IMR-90 (cell line): ENCODE data around the gene GRID1. TPM values are rescaled to one million over a fixed set of nuclear protein-coding genes. Genes with fewer than 3 reads are reported as not detected.

Experiments used
- ATAC-seq: fragments of 200-7000 bp; cut with Tn5 transposase; 2 replicates; pipeline ENCODE4 v1.9.1; 2020; ENCODE audit warnings: low read depth, mild to moderate bottlenecking, moderate library complexity
- BruUV-seq: library from RNA; stranded (reverse); fragments of 400-500 nt; replicated peaks from 2 replicates; lab custom pipeline; 2021; lab: Mats Ljungman, UMichigan
- CTCF ChIA-PET: fragments of 300-600 bp; formaldehyde crosslinking; extraction: SDS; loops from one replicate; lab custom pipeline; 2021; ENCODE audit warnings: antibody characterized with exemption; lab: Yijun Ruan, JAX
- POLR2A ChIA-PET: fragments of 300-600 bp; sonication (Branson Sonifier 250); formaldehyde crosslinking; loops from one replicate; lab custom pipeline; 2022; ENCODE audit warnings: antibody characterized with exemption; ENCODE audit not compliant: unreplicated experiment; lab: Charles Lee
- DNase-seq: peaks from one replicate; pipeline ENCODE4 v3.0.0; 2013
- H2AFZ ChIP-seq: replicated peaks from 2 replicates; pipeline ENCODE3; 2013; ENCODE audit warnings: low read length, mild to moderate bottlenecking; ENCODE audit not compliant: poor library complexity
- H2AK5ac ChIP-seq: 2 replicates; pipeline ENCODE4 v1.6.1; 2013; ENCODE audit warnings: low read depth, low read length, inconsistent platforms
- H2AK9ac ChIP-seq: replicated peaks from 2 replicates; pipeline ENCODE3; 2013; ENCODE audit warnings: mild to moderate bottlenecking, low read depth, low read length, moderate library complexity; ENCODE audit not compliant: poor library complexity
- H2BK120ac ChIP-seq: 2 replicates; pipeline ENCODE4 v1.6.1; 2013; ENCODE audit warnings: low read depth, low read length, inconsistent platforms
- H2BK15ac ChIP-seq: 3 replicates; pipeline ENCODE4 v1.6.1; 2013; ENCODE audit warnings: low read depth, low read length, inconsistent platforms
- H2BK20ac ChIP-seq: 2 replicates; pipeline ENCODE4 v1.6.1; 2013; ENCODE audit warnings: low read depth, mild to moderate bottlenecking, inconsistent platforms, low read length, moderate library complexity
- H2BK5ac ChIP-seq: 2 replicates; pipeline ENCODE4 v1.6.1; 2013; ENCODE audit warnings: mild to moderate bottlenecking, low read depth, low read length, inconsistent platforms; ENCODE audit not compliant: poor library complexity, severe bottlenecking
- H3K14ac ChIP-seq: replicated peaks from 2 replicates; pipeline ENCODE4 v1.6.1; 2013; ENCODE audit warnings: low read depth, low read length, inconsistent platforms
- H3K18ac ChIP-seq: 2 replicates; pipeline ENCODE4 v1.6.1; 2013; ENCODE audit warnings: low read depth, low read length, control low read depth
- H3K23ac ChIP-seq: 2 replicates; pipeline ENCODE4 v1.6.1; 2013; ENCODE audit warnings: low read depth, low read length, inconsistent platforms
- H3K27ac ChIP-seq: 2 replicates; pipeline ENCODE4 v1.5.1; 2013; ENCODE audit warnings: mild to moderate bottlenecking, control low read depth, low read length; ENCODE audit not compliant: insufficient read depth
- H3K27me3 ChIP-seq: 2 replicates; pipeline ENCODE4 v1.6.1; 2013; ENCODE audit warnings: low read length; ENCODE audit not compliant: control insufficient read depth, insufficient read depth
- H3K36me3 ChIP-seq: 2 replicates; pipeline ENCODE4 v1.6.1; 2013; ENCODE audit warnings: low read length, mixed read lengths; ENCODE audit not compliant: control insufficient read depth, insufficient read depth
- H3K4ac ChIP-seq: 2 replicates; pipeline ENCODE4 v1.6.1; 2013; ENCODE audit warnings: low read depth, low read length, inconsistent platforms
- H3K4me1 ChIP-seq: 2 replicates; pipeline ENCODE4 v1.6.1; 2013; ENCODE audit warnings: low read length, mixed read lengths; ENCODE audit not compliant: control insufficient read depth, insufficient read depth
- H3K4me2 ChIP-seq: 2 replicates; pipeline ENCODE4 v1.6.1; 2013; ENCODE audit warnings: low read depth, mild to moderate bottlenecking, control low read depth, low read length, moderate library complexity
- H3K4me3 ChIP-seq: 2 replicates; pipeline ENCODE4 v1.5.1; 2013; ENCODE audit warnings: low read depth, mild to moderate bottlenecking, control low read depth, low read length, moderate library complexity; ENCODE audit not compliant: insufficient read depth
- H3K56ac ChIP-seq: 2 replicates; pipeline ENCODE4 v1.6.1; 2013; ENCODE audit warnings: low read length, inconsistent platforms; ENCODE audit not compliant: insufficient read depth; ENCODE audit errors: extremely low read depth
- H3K79me1 ChIP-seq, 2 experiments: 2 replicates each; pipeline ENCODE4 v1.6.1; 2013; ENCODE audit warnings: low read length in 2 of 2, inconsistent platforms in 1 of 2, low read depth in 1 of 2
- H3K9ac ChIP-seq: 2 replicates; pipeline ENCODE4 v1.6.1; 2013; ENCODE audit warnings: low read depth, low read length, control low read depth
- H3K9me1 ChIP-seq: 2 replicates; pipeline ENCODE4 v1.6.1; 2013; ENCODE audit warnings: low read length, inconsistent platforms; ENCODE audit not compliant: insufficient read depth
- H3K9me3 ChIP-seq: 2 replicates; pipeline ENCODE4 v1.6.1; 2013; ENCODE audit warnings: low read length; ENCODE audit not compliant: control insufficient read depth, insufficient read depth
- H4K20me1 ChIP-seq: 2 replicates; pipeline ENCODE4 v1.6.1; 2013; ENCODE audit warnings: low read length, inconsistent platforms; ENCODE audit not compliant: insufficient read depth
- H4K5ac ChIP-seq: 2 replicates; pipeline ENCODE4 v1.6.1; 2013; ENCODE audit warnings: mild to moderate bottlenecking, low read depth, low read length, control low read depth
- H4K8ac ChIP-seq, 2 experiments: 2 replicates each; pipeline ENCODE4 v1.6.1; 2013; ENCODE audit warnings: low read depth in 2 of 2, low read length in 2 of 2, control low read depth in 1 of 2, inconsistent platforms in 1 of 2
- H4K91ac ChIP-seq: 2 replicates; pipeline ENCODE4 v1.6.1; 2013; ENCODE audit warnings: low read depth, low read length, inconsistent platforms; ENCODE audit not compliant: insufficient read depth
- BHLHE40 ChIP-seq: fragments of 150-350 bp; IDR thresholded peaks from 2 replicates; pipeline ENCODE4 v1.6.1; 2016; ENCODE audit warnings: mild to moderate bottlenecking, low read depth, low read length
- CEBPB ChIP-seq: IDR thresholded peaks from 2 replicates; pipeline ENCODE4 v1.6.1; 2012; ENCODE audit warnings: low read depth, low read length, improper control_type of control experiment
- CHD1 ChIP-seq: IDR thresholded peaks from 2 replicates; pipeline ENCODE4 v1.6.1; 2012; ENCODE audit warnings: low read depth, low read length, improper control_type of control experiment
- CTCF ChIP-seq: conservative IDR thresholded peaks from 2 replicates; pipeline ENCODE4 v1.5.1; 2012; ENCODE audit warnings: mild to moderate bottlenecking, low read depth, low read length, improper control_type of control experiment
- FOS ChIP-seq: fragments of 150-350 bp; IDR thresholded peaks from 2 replicates; pipeline ENCODE4 v1.6.1; 2016; ENCODE audit warnings: low read depth, low read length
- MAFK ChIP-seq: IDR thresholded peaks from 2 replicates; pipeline ENCODE4 v1.6.1; 2012; ENCODE audit warnings: low read depth, low read length, improper control_type of control experiment
- MAZ ChIP-seq: IDR thresholded peaks from 2 replicates; pipeline ENCODE4 v1.6.1; 2012; ENCODE audit warnings: low read depth, mild to moderate bottlenecking, low read length, improper control_type of control experiment, moderate library complexity, borderline replicate concordance
- MXI1 ChIP-seq: IDR thresholded peaks from 2 replicates; pipeline ENCODE4 v1.6.1; 2012; ENCODE audit warnings: low read depth, mild to moderate bottlenecking, low read length, moderate library complexity, borderline replicate concordance
- NFE2L2 ChIP-seq: fragments of 150-350 bp; IDR thresholded peaks from 2 replicates; pipeline ENCODE4 v1.6.1; 2016; ENCODE audit warnings: low read depth, mild to moderate bottlenecking, low read length
- POLR2A ChIP-seq: IDR thresholded peaks from 2 replicates; pipeline ENCODE4 v1.6.1; 2012; ENCODE audit warnings: mild to moderate bottlenecking, low read depth, low read length
- RAD21 ChIP-seq: IDR thresholded peaks from 2 replicates; pipeline ENCODE4 v1.6.1; 2012; ENCODE audit warnings: low read length, improper control_type of control experiment
- RCOR1 ChIP-seq: IDR thresholded peaks from 2 replicates; pipeline ENCODE4 v1.6.1; 2012; ENCODE audit warnings: mild to moderate bottlenecking, low read length, improper control_type of control experiment; ENCODE audit not compliant: insufficient replicate concordance
- RFX5 ChIP-seq: IDR thresholded peaks from 2 replicates; pipeline ENCODE4 v1.8.0; 2012; ENCODE audit warnings: low read depth, mild to moderate bottlenecking, low read length, moderate library complexity
- SMC3 ChIP-seq: fragments of 150-350 bp; IDR thresholded peaks from 2 replicates; pipeline ENCODE4 v1.6.1; 2016; ENCODE audit warnings: low read depth, mild to moderate bottlenecking, antibody characterized with exemption, low read length, moderate library complexity
- USF2 ChIP-seq: fragments of 150-350 bp; IDR thresholded peaks from 2 replicates; pipeline ENCODE4 v1.6.1; 2017; ENCODE audit warnings: mild to moderate bottlenecking, antibody characterized with exemption, low read length, low read depth
- WGBS, 2 experiments: methylation state at CpG; one replicate each; pipeline versions ENCODE4 v1.1.5 to v1.1.7; 2013; ENCODE audit warnings: missing lambda C conversion rate in 2 of 2; ENCODE audit not compliant: insufficient read length in 1 of 2; ENCODE audit errors: extremely low coverage in 2 of 2; 5-methylcytosine and 5-hydroxymethylcytosine counted together
- dilution Hi-C: fragments of 300-500 bp; cut with HindIII; formaldehyde crosslinking; loops from one replicate; pipeline ENCODE4 v1.14.3; 2018; ENCODE audit warnings: low sequenced_read_pairs; ENCODE audit not compliant: unreplicated experiment
- in situ Hi-C: fragments of 300-500 bp; cut with MboI; formaldehyde crosslinking; loops from 3 replicates; pipeline ENCODE4 v1.14.3; 2019; ENCODE audit warnings: low sequenced_read_pairs, inconsistent platforms, mixed read lengths
- intact Hi-C: fragments of 100-400 bp; cut with micrococcal nuclease; formaldehyde crosslinking; loops from 2 replicates; pipeline ENCODE4 v1.10.0; 2022
- polyA plus RNA-seq, 3 experiments: library from polyadenylated mRNA; depleted of rRNA; stranded (reverse); fragments of >200 nt; gene quantifications; 2 replicates each; pipeline ENCODE4 v1.2.3, GENCODE V29; 2012; ENCODE audit warnings: low replicate concordance in 1 of 3
- total RNA-seq: library from RNA; depleted of rRNA; stranded (reverse); fragments of >200 nt; gene quantifications from 2 replicates; pipeline ENCODE4 v1.2.3, GENCODE V29; 2012
- TF ChIP-seq, protein P1 (sequence below): fragments of 150-350 bp; IDR thresholded peaks from 2 replicates; pipeline ENCODE4 v1.6.1; 2016; ENCODE audit warnings: low read depth, mild to moderate bottlenecking, low read length, moderate library complexity, borderline replicate concordance

GRID1 gene
- total and polyA plus RNA-seq, 2 of the 4 experiments (the other 2 are of a cell fraction): not detected

GRCh38 chr10:85719408-85719807, 647.2 kb downstream of the GRID1 start:
- Histone ChIP-seq H4K8ac (no peak overlapping the region), H3K79me1 (no peaks in the 10 kb centered on the region), H3K4me2 (no peak overlapping the region), H3K9ac (no peak overlapping the region), H3K27me3 (no peaks in the 10 kb centered on the region), H4K5ac (no peak overlapping the region), H3K9me1 (no peaks in the 10 kb centered on the region), H4K91ac (no peak overlapping the region), H2AFZ (no peak overlapping the region), H3K27ac (no peak overlapping the region), H2BK15ac (no peak overlapping the region), H2BK120ac (no peak overlapping the region), H3K56ac (no peak overlapping the region), H3K23ac (no peak overlapping the region), H4K20me1 (no peaks in the 10 kb centered on the region), H3K4ac (no peak overlapping the region), H3K18ac (no peak overlapping the region), H3K4me3 (no peak overlapping the region), H3K36me3 (no peaks in the 10 kb centered on the region), H2BK20ac (no peak overlapping the region), H2BK5ac (no peak overlapping the region), H3K9me3 (peaks cover 7% of the 10 kb centered on the region; the same call in 1 of the 2 replicates), H2AK5ac (no peak overlapping the region), H2AK9ac (no peak overlapping the region), H3K4me1 (no peaks in the 10 kb centered on the region), H3K14ac (no peak overlapping the region)
- WGBS, 2 experiments: no CpG with 5 or more reads among the region's 3 CpGs
- intact Hi-C loops (no loop called here), in situ Hi-C loops (no loop called here), dilution Hi-C loops (no loop called here)
- DNase-seq: no peak
- BruUV-seq: no TSS peak
- no peak for ATAC-seq
- ChIA-PET POLR2A (no interaction called here), CTCF (no interaction called here)
- TF ChIP-seq, protein P1, sequence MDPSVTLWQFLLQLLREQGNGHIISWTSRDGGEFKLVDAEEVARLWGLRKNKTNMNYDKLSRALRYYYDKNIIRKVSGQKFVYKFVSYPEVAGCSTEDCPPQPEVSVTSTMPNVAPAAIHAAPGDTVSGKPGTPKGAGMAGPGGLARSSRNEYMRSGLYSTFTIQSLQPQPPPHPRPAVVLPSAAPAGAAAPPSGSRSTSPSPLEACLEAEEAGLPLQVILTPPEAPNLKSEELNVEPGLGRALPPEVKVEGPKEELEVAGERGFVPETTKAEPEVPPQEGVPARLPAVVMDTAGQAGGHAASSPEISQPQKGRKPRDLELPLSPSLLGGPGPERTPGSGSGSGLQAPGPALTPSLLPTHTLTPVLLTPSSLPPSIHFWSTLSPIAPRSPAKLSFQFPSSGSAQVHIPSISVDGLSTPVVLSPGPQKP: no peak
- TF ChIP-seq MAZ: no peak
- TF ChIP-seq RCOR1: no peak
- no peak for TF ChIP-seq RAD21
- TF ChIP-seq CHD1: no peak
- no peak for TF ChIP-seq SMC3
- TF ChIP-seq CEBPB: no peak
- no peak for TF ChIP-seq FOS
- no peak for TF ChIP-seq NFE2L2
- no peak for TF ChIP-seq MAFK
- no peak for TF ChIP-seq BHLHE40
- TF ChIP-seq POLR2A: no peak
- no peak for TF ChIP-seq USF2
- no peak for TF ChIP-seq CTCF
- TF ChIP-seq MXI1: no peak
- TF ChIP-seq RFX5: no peak
